ENCODE results near the gene MTM1.
A peak's percentile ranks its signal among the peaks of the same experiment; 100 is the strongest.

Gene MTM1

DNA sequence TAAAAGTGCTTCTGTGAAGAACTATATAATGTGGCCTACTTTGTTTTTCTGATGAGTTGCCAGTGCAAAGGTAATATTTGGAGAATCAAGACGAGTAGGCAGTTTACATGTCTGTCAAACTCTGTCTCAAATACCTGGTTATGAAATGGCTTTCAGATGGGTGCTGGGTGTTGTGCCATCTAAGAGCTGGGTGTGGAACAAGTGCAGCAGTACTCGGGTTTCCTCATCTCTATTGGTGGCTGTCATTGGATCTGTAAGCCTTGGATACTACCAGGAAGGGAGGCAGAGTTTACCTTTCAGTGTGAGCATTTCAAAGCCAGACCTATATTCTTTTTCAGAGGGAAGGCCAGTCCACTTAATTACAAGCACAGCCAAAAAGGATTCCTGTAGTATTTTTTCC lies 37.2 kb downstream of the MTM1 start:
- no peak for DNase-seq (ENCODE audit: low spot score)

DNA sequence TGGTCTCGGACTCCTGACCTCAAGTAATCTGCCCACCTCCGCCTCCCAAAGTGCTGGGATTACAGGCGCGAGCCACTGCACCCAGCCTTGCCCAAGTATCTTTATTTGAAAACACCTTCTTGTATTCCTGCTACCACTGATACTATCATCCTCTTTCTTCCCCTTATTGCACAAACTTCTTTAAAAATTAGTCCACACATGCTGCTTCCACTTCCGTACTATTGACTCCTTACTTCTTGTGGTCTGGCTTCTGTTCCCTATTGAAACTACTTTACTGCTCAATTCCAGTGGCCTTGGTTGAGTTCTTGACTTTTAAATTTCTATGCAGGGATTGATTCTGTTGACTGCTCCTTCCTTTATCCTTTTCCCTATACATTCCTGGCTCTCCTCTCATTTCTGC lies 38.8 kb downstream of the MTM1 start:
- no peak for DNase-seq (ENCODE audit: low spot score)

DNA sequence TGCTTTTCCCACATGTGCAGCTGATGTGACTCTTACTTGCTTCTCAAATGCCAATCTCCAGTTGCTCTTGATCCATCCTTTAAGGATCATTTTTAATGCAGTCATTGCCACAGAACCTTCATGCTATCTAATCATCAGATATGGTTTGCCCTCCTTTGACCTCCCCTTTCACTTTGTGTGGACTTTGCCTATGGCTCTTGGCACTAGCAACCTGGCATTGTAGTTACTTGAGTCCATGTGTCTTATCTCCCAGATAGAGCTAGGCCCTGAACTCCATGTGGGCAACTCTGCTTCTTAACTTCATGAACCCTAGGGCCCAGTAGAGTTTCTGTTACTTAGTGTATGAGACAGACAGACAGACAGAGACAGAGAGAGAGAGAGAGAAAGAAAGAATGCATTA lies 41.6 kb downstream of the MTM1 start:
- no peak for DNase-seq (ENCODE audit: low spot score)

DNA sequence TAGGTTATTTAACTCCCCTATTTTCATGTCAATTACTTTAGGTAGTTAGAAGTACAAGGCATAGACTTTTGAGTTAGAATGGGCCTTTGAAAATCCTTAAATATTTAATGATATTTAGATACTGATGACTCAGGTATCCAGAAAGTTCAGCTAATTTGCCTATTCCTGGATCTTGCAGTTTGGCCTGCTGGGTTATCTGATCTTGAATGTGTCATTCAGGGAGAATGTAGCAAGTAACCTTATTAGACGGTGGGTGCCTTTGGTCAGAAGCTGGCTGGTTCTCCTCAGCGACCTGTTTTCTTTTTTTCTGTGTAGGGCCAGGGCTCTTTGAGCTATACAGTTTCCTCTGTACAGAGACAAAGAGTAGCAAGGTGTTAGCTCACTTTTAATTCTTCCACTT lies 42.0 kb downstream of the MTM1 start:
- DNase-seq (ENCODE audit: low spot score): no peak

DNA sequence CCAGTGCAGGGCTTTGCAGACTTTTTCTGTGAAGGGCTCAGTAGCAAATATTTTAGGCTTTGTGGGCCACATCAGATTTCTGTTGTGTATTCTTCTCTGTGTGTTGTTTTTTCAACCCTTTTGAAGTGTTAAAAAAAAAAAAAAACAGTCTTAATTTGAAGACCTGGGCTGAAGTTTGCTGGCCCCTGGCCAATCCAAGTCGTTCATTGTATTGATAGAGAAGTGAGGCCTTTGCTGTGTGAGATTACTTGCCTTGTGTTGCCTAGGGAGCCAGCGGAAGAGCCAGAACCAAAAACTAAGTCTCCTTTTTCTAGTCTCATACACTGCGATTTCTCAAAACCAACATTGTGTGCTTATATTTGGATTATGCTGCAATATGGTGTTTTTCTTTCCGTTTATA lies 46.9 kb downstream of the MTM1 start:
- no peak for DNase-seq (ENCODE audit: low spot score)

DNA sequence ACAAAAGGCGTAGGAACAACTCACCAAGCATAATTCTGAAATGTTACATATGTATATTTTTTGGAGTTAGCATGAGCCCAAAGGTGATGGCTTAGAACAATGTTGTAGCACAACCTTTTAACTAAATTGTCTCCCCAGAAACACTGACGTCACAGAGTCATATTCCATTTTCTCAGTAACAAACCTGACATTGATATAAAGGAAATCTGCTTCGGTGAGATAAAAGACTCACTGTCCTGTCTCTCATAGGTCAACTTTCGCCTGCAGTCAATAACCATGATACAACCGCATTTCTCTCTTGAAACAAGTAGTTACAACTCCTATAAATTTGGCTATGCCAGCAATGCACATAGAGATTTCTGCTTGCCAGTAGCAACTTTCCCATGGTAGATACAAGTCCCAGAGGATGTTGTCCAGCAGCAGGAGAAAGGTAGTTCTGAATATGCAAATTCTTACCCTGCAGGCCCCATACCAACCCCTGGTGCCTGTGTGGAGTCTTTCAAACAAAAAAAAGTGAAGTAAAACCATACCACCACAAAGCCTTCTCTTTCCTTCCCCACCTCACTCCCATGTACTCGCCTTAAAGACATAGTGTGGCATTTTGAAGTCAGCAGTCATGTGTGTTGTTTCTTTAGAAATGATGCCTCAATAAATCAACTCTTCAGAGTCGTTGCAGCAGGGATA lies 47.9 kb downstream of the MTM1 start:
- no peak for DNase-seq (ENCODE audit: low spot score)

DNA sequence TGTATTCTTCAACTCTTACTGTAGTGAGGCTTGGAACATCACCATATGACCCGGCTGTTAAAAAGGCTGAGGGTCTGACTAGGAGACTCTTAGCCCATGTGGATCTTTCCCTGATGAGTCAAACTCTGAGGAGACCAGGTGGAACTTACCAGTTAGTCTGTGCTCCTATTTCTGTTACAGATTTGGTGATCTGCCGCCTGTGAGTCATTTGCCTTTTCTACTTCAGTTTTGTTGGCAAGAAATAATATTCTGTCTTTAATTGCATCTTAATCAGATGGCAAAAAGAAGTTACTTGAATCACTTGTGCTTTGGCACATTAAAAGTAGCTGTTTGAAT lies 48.4 kb downstream of the MTM1 start:
- no peak for DNase-seq (ENCODE audit: low spot score)

DNA sequence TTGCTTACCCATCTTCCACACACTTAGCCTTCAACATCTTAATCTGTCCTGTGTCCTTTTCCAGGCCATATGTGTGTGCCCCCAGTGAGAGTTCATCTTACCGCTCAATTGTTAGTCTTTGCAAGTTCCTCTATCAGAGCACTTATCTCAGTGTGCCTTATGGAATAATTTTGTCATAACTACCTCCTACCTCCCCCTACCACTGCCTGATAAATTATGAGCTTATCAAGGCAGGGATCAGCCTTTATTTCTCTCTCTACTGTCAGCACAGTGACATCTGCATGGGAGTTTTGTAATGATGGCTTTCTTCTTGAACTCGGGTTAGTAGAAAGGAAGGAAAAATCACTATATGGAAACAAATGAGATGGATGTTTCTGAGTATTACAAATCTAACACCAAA lies 53.2 kb downstream of the MTM1 start:
- no peak for DNase-seq (ENCODE audit: low spot score)

DNA sequence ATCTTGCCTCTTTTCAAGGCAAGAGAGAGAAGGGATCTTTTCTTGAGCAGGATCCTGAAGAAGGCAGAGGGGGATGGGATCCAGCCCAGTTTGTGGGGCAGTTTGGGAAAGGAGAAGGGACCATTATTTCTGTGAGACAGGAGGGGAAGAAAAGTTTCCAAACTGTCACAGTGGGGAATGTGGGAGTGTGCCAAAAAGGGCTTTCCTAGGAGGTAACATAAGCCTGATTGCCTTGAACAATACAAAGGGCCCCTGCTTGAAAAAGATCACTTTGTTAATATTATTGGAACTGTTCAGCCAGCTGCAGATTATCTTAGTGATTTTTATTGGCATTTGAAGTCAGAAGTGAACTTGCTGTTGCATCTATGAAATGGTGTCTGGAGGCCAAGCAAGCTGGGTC lies 55.2 kb downstream of the MTM1 start:
- DNase-seq (ENCODE audit: low spot score): no peak

DNA sequence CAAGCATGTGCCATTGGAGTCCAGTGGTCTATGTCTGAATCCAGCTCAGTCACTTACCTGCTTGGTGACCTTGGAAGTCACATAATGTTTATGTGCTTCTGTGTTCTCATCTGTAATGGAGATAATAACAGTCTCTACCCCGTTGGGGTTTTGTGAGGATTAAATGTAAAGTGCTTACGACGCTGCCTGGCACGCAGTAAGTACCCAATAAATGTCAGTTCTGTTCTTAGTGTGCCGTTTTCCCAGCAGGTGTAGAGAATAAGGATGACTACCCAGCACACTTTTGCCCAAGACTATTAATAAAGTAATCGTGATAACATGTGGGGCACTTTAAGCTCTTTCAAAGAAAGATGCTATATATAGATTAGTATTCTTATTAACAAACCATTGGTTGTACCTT lies 56.7 kb downstream of the MTM1 start:
- DNase-seq (ENCODE audit: low spot score): no peak

DNA sequence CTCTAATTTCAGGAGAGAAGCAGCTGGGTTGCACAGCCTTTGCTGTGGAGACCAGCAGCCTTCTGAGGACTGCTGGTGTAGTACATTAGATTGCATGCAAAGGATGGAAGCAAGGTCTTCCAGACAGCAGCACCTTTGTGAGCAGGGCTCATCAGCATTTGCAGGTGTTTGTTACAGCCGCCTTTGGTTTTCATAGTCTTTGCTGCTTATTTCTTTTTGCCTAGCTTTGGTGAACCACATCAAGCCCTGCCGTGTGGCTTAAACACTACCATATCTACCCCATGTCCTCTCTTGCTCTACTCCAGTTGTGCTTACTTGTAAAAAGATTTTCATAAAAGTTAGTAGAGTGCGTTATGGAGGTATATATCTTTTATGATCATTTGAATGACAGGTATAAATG lies 57.5 kb downstream of the MTM1 start:
- DNase-seq (ENCODE audit: low spot score): no peak

DNA sequence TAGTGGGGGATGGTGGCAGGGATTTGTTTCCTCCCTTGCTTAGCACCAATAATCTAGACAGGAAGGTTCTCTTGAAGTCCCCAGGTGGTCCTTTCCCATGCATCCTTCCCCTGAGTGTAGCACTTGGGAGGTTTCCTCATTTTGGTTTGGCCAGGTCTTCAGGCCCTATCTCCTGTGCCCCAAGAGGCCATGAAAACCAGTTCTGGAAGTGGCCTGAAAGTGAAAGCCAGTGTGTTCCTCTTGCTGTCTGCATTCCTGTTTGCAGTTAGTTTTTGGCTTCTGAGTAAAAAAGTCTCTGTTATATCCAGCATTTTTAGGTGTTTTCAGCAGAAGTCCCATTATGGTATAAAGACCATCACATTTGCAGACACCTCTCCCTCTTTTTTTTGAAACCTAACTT lies 59.5 kb downstream of the MTM1 start:
- DNase-seq (ENCODE audit: low spot score): no peak

DNA sequence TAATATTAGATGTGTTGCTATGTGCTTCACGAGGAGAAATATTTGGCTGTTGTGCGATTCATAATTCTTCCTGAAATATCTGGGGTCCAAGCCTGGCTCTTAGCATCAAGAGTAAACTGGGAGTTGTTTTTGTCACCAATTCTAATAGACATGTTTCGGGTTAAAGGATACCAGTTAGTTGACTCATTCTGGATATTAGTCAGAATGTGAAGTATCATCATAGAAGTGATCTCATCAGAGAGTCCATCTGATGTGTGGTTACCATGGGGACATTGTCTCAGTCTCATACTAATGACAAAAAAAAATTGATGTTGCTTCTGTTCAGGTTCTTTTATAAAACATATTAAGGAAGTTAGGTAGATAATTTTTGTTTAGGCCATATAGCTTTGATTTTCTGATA lies 67.5 kb downstream of the MTM1 start:
- peak; percentile 86 for DNase-seq (ENCODE audit: low spot score)

DNA sequence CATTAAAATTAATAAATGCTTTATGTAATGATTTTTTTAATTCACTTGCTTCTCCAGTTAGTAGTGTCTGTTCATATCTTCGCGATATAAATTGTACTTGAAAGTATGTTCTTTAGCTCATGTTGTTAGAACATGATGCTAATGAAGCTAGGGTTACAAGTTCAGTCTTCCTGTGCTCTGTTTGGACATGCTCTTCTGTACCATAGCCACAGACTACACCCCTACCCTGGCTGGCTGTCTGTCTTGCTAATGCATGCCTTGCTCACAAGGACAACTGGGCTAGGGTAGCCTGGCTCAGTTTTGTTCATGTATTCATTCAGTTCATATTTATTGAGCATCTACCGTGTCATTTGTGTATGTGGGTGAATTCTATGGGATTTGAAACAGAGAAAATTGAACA lies 74.0 kb downstream of the MTM1 start:
- no peak for DNase-seq (ENCODE audit: low spot score)

DNA sequence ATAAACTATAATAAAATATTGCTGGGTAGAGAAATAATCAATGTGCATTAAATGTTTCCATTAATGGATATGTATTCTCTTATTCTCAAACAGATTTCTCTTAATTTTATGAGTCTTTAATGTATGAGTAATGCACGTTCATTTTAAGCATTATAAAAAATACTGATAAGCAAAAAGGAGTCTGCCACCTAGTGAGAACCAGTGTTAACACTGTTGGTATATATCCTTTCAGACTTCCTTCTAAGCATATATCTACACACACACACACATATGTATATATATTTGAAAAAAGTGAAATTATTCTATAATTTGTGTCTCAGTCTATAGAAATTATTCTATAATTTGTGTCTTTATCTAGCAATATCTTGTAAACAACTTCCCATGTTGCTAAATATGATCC lies 74.8 kb downstream of the MTM1 start:
- DNase-seq (ENCODE audit: low spot score): peak; percentile 50

DNA sequence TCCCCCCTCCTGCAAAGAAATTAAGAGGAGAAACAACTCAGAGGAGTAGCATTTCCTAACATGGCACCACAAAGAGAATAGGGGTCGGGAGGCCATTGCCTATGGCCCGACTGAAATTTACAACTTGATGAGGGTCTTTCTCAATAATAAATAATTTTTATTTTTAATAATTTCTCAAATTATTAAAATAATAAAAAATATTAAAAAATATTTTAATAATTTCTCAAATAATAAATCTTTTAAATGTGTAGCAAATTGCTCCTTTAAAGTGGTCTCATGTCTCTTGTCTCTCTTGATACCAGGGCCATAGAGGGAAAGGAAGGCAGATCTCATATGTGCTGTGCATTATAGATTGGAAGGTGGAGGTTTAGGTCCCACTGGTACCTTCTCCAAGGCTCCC lies 75.5 kb downstream of the MTM1 start:
- DNase-seq (ENCODE audit: low spot score): no peak

DNA sequence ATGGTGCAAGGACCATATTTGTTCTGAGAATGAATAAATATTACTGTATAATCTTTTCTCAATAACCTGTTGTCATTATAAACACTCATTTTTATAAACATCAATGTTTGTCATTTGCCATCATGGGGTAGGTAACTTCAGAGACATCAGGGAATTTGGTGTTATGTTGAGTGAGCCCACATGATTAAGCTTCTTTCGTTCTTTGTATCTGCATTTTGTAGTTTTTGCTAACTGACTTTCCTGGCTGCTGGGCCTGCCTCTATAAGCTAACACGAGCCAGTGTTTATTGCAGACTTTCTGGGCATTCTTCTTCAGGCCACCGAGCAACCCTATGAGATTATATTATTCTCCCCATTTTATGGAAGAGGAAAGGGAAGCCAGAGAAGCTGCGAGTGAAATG lies 76.0 kb downstream of the MTM1 start:
- DNase-seq (ENCODE audit: low spot score): no peak

DNA sequence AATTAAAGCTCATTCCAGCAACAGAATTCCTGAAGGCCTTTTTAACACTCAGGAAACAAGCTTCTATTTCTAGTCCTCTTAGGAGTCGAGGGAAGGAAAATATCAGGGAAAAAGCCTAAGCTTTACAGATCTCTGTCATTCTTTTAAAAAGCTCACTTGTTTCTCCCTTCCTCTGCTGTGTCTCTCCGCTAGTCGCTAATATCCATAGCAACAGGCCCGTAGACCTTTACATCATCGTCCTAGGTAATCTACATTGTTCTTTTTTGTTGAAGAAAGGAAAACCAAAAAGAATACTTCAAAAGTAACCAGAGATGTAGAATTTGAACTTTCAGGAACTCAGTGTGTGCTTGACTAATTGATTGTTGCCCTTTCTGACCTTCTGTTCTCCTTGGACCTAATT lies 78.9 kb downstream of the MTM1 start:
- no peak for DNase-seq (ENCODE audit: low spot score)

DNA sequence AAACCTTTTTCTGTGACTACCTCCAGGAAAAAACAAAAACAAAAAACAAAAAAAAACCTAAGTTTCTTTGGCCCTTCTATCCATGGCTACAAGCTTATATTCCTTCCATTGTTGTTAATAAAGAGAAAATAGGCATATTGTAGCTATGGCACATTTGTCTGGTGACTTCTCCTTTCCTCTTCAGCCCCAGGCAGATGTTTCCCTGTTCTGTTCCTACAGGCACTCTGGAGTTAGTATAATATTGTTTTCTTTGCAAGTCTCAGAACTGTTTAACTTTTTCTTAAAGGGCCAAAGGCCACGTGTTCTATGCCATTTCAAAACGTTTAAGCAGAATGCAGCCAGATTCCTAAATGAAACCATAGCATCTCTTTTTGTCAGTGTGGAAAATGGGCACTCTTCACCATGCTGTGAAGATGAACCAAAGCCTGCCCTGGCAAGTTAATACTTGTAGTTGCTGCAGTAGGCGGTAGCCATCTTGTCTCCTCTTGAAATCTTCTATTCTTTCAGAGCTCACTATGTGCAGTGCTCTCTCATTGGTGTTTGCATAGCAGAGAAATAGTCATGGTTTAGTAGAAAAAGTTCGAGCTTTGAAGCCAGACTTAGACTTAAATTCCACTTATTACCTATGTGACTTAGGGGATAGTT lies 80.0 kb downstream of the MTM1 start:
- DNase-seq (ENCODE audit: low spot score): no peak

DNA sequence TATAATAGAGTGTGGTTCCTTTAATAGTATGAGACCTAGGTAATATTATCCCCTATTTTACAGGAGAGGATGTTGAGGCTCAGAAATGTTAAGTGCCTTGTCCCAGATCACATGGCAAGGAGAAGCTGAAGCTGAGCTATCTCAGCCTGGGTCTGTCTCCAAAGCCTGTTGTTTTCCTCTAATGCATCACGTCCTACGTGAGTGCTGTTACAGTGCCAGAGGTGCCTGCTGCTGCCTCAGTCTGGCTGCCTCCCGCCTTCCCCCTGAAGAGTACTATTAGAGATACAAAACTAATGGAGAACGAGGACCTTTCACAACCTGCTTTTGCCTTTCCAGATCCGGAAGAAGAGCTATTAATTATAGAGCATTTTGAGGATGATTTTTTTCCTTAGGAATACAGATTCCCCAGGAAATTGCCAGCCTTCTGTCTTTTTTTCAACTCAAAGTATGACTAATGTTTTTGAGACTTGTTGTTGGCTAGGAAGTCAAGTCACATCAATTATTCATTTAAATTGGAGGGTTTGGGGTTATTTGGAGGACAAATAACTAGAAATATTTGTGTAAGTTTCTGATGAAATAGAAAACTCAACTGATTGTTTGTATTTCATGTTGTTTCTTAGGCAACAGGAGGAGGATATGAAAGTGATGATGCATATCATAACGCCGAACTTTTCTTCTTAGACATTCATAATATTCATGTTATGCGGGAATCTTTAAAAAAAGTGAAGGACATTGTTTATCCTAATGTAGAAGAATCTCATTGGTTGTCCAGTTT lies 80.9 kb downstream of the MTM1 start:
- no peak for DNase-seq (ENCODE audit: low spot score)

DNA sequence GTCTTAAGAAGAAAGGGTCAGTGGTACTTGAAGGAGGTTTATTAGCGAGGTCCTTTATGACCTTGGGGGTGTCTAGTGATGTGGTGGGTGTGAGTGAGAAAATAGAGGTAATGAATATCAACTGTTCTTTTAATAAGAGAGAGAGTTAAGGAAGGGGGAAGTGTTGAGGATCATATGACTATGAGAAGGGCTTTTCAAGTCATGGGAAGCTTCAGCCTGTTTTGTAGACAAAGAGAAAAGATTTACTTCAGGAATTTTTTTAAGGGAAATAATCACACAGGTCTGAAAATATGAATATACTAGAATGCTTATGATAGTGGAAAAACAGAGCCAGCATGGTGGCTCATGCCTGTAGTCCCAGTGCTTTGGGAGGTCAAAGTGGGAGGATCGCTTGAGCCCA lies 83.5 kb downstream of the MTM1 start:
- no peak for DNase-seq (ENCODE audit: low spot score)

DNA sequence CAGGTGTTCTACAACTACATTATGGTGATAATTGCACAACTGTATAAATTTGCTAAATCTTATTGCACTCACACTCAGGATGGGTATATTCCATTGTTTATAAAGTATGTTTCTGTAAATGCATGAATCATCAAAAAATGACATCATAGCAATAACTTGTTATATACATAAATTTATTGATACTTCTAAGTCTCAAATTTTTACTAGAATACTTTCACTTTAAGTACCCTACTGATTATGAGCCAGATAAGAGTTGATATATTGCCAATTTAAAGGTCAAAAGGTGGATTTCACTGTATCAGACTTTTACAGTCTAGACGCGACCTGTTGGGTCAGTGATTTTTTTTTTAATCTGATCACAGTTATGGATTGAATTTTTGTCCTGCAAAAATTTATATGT lies 87.4 kb downstream of the MTM1 start:
- DNase-seq (ENCODE audit: low spot score): no peak

DNA sequence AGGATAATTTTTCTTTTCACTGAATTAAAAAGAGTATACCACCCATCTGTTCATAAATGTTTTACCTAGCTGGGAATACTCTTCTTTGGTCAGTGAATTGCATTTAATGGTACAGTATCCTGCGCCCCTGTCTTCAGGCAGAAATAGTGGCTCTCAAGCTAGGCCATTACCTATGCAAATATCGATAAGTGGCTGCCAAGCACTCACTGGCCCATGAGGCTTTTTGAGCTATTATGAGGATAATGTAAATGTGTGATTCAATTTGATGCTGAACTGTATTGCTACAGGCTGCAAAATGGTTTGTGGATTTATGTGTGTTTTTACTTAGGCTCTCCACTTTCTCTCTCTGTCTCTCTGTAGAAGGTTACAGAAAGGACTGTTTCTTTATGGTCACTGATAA lies 94.7 kb downstream of the MTM1 start:
- no peak for DNase-seq (ENCODE audit: low spot score)

DNA sequence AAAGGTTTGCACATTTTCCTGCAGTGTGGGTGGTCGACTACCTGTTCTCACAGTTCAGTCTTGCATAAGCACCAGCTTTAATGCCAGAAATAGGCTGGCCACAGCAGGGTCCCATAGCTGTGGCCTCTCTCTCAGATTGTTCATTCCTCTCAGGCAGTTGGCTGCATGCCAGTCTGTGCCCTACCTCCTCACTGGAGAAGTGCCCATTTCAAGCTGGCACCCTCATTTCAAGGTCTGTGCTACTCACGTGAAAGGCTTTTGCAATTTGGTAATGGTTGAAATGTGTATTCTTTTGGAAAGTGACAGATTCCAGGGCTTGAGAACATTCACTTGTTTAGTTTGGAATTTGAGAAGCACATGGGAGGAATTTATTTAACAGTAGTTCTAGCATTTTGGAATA lies 95.9 kb downstream of the MTM1 start:
- DNase-seq (ENCODE audit: low spot score): no peak
